Measurements from ENCODE around the gene EID2B. TPM values are rescaled to one million over a fixed set of nuclear protein-coding genes. Genes with fewer than 3 reads are reported as not detected.

EID2B gene
- total RNA-seq, 1 donor from 2014 or later: 1.8 TPM

- no peak for DNase-seq
These were observed 33.6 kb downstream of the EID2B start, which contains the start of gene DLL3 for GRCh38 chr19:39498798-39499642. DLL3 (plus strand) TSS chr19:39498947; CDS start chr19:39498975, 28 bp downstream.

- DNase-seq: no peak
These were observed 34.5 kb downstream of the EID2B start for GRCh38 chr19:39497996-39498797.

- DNase-seq: no peak
These were observed 35.0 kb downstream of the EID2B start for GRCh38 chr19:39497701-39497995.

- DNase-seq: no peak
These were observed 36.6 kb downstream of the EID2B start for GRCh38 chr19:39496063-39496462.

GRCh38 chr19:39494661-39495060 is 38.0 kb downstream of the EID2B start:
- DNase-seq: no peak

GRCh38 chr19:39492788-39493187 is 39.9 kb downstream of the EID2B start:
- DNase-seq: no peak

- no peak for DNase-seq
These were observed 40.4 kb downstream of the EID2B start for GRCh38 chr19:39492225-39492624.

- no peak for DNase-seq
These were observed 42.9 kb downstream of the EID2B start for GRCh38 chr19:39489756-39490155.

GRCh38 chr19:39483141-39483540 is 49.5 kb downstream of the EID2B start:
- no peak for DNase-seq

GRCh38 chr19:39481676-39482075 is 51.0 kb downstream of the EID2B start:
- DNase-seq: no peak

GRCh38 chr19:39481229-39481545 is 51.5 kb downstream of the EID2B start:
- DNase-seq: no peak

Other genes with a start within 250 kb of the EID2B start
- gene IFNL1, start 236.4 kb downstream of the EID2B start, total RNA-seq: not detected
- gene LRFN1, start 212.0 kb downstream of the EID2B start, total RNA-seq: 1.2 TPM
- gene GMFG, start 196.8 kb downstream of the EID2B start, total RNA-seq: 22.8 TPM
- gene SAMD4B, start 190.4 kb downstream of the EID2B start, total RNA-seq: 44.6 TPM
- gene PAF1, start 141.7 kb downstream of the EID2B start, total RNA-seq: 21.2 TPM
- 9.7 TPM for gene MED29, start 141.5 kb downstream of the EID2B start, total RNA-seq
- 32.1 TPM for gene ZFP36, start 126.0 kb downstream of the EID2B start, total RNA-seq
- 29.5 TPM for gene PLEKHG2, start 120.2 kb downstream of the EID2B start, total RNA-seq
- 157 TPM for gene RPS16, start 96.9 kb downstream of the EID2B start, total RNA-seq
- 32.9 TPM for gene SUPT5H, start 87.3 kb downstream of the EID2B start, total RNA-seq
- 28.0 TPM for gene TIMM50, start 52.0 kb downstream of the EID2B start, total RNA-seq
- 0.20 TPM for gene DLL3, start 33.9 kb downstream of the EID2B start, total RNA-seq
- not detected for gene SELENOV, start 17.7 kb downstream of the EID2B start, total RNA-seq
- gene EID2, start 7.3 kb upstream of the EID2B start, total RNA-seq: 7.3 TPM
- gene LGALS13, start 69.7 kb upstream of the EID2B start, total RNA-seq: not detected
- gene LGALS16, start 123.1 kb upstream of the EID2B start, total RNA-seq: not detected
- gene LGALS14, start 171.6 kb upstream of the EID2B start, total RNA-seq: not detected
- gene CLC, start 205.2 kb upstream of the EID2B start, total RNA-seq: 10.0 TPM
- not detected for gene LEUTX, start 246.0 kb upstream of the EID2B start, total RNA-seq

Measured in skin of body (tissue), 2 donors.